ENCODE measurements around the gene JMJD7.
A peak's percentile ranks its signal among the peaks of the same experiment; 100 is the strongest.

JMJD7 gene

GRCh38 chr15:41869770-41870688 lies 42.1 kb downstream of the JMJD7 start:
- no peak for DNase-seq

- DNase-seq = peak; percentile 52
These were observed 42.8 kb downstream of the JMJD7 start for GRCh38 chr15:41870689-41871081.

- no peak for DNase-seq
These were observed 43.4 kb downstream of the JMJD7 start for GRCh38 chr15:41871175-41871905.

- no peak for DNase-seq
These were observed 44.4 kb downstream of the JMJD7 start for GRCh38 chr15:41872166-41872747.

GRCh38 chr15:41873711-41874110 lies 45.8 kb downstream of the JMJD7 start:
- DNase-seq = no peak

GRCh38 chr15:41874736-41875135 lies 46.8 kb downstream of the JMJD7 start:
- DNase-seq = no peak

- no peak for DNase-seq
These were observed 48.1 kb downstream of the JMJD7 start for GRCh38 chr15:41876007-41876406.

GRCh38 chr15:41876689-41877088 lies 48.8 kb downstream of the JMJD7 start:
- DNase-seq = no peak

GRCh38 chr15:41877631-41878354 lies 49.9 kb downstream of the JMJD7 start:
- no peak for DNase-seq

- no peak for DNase-seq
These were observed 50.4 kb downstream of the JMJD7 start for GRCh38 chr15:41878355-41878699.

GRCh38 chr15:41879321-41879845 lies 51.5 kb downstream of the JMJD7 start:
- no peak for DNase-seq

GRCh38 chr15:41880156-41880877 lies 52.4 kb downstream of the JMJD7 start:
- no peak for DNase-seq

- no peak for DNase-seq
These were observed 53.2 kb downstream of the JMJD7 start for GRCh38 chr15:41881086-41881485.

GRCh38 chr15:41881550-41881919 lies 53.6 kb downstream of the JMJD7 start:
- no peak for DNase-seq

- DNase-seq = no peak
These were observed 54.2 kb downstream of the JMJD7 start for GRCh38 chr15:41881920-41882688.

- DNase-seq = no peak
These were observed 55.0 kb downstream of the JMJD7 start for GRCh38 chr15:41882689-41883483.

- no peak for DNase-seq
These were observed 55.6 kb downstream of the JMJD7 start for GRCh38 chr15:41883484-41883825.

- DNase-seq = no peak
These were observed 56.6 kb downstream of the JMJD7 start for GRCh38 chr15:41884458-41884857.

GRCh38 chr15:41885321-41885720 lies 57.4 kb downstream of the JMJD7 start:
- DNase-seq = no peak

- no peak for DNase-seq
These were observed 57.9 kb downstream of the JMJD7 start for GRCh38 chr15:41885841-41886240.

- no peak for DNase-seq
These were observed 58.8 kb downstream of the JMJD7 start for GRCh38 chr15:41886741-41887140.

All from CD4-positive, alpha-beta T cell treated with Interleukin-12 subunit alpha and Interleukin-12 subunit beta, for 1 hour (primary cell).